Adrenal gland (tissue), 12 donors: ENCODE data around the gene PKN1. TPM values are rescaled to one million over a fixed set of nuclear protein-coding genes. Genes with fewer than 3 reads are reported as not detected.

ENCODE experiments used
- DNase-seq, 7 donors: peaks; one replicate each; pipeline ENCODE4 v3.0.0-alpha.2; 2019 to 2020
- H3K27ac ChIP-seq, 5 donors: fragments of 200-600 bp; sonication (generic) in 4 of 5; 1 replicate in 3 of 5; 2 replicates in 2 of 5; pipeline versions ENCODE4 v1.5.1 to v1.8.0; 2016 to 2020; ENCODE audit warnings: mild to moderate bottlenecking in 1 of 5
- H3K27me3 ChIP-seq: fragments of 200-600 bp; 2 replicates; pipeline ENCODE4 v1.8.0; 2021
- H3K36me3 ChIP-seq, 2 donors: fragments of 200-600 bp; replicated peaks in 1 of 2; 1 replicate in 1 of 2; 2 replicates in 1 of 2; pipeline versions ENCODE4 v1.5.1 to v1.8.0; 2018 to 2022
- H3K4me1 ChIP-seq, 2 donors: fragments of 200-600 bp; replicated peaks in 1 of 2; 1 replicate in 1 of 2; 2 replicates in 1 of 2; pipeline versions ENCODE4 v1.5.1 to v1.8.0; 2018 to 2021
- H3K4me3 ChIP-seq, 4 donors: fragments of 200-600 bp; sonication (generic) in 3 of 4; one replicate each; pipeline ENCODE4 v1.5.1; 2016 to 2018
- H3K9me3 ChIP-seq, 3 donors: fragments of 200-600 bp; sonication (generic) in 1 of 3; replicated peaks in 1 of 3; 1 replicate in 2 of 3; 2 replicates in 1 of 3; pipeline versions ENCODE4 v1.5.1 to v1.8.0; 2016 to 2021
- POLR2A ChIP-seq, 2 donors: fragments of 450-650 bp; IDR thresholded peaks; one replicate each; pipeline ENCODE4 v1.6.1; 2017; ENCODE audit warnings: antibody characterized with exemption in 2 of 2, mild to moderate bottlenecking in 2 of 2, moderate library complexity in 1 of 2
- WGBS, 4 donors: extraction: QIAGEN DNeasy Blood & Tissue Kit in 2 of 4; methylation state at CpG; one replicate each; pipeline versions ENCODE4 v1.1.5 to v1.1.7; 2013 to 2017; 5-methylcytosine and 5-hydroxymethylcytosine counted together
- intact Hi-C, 2 donors: fragments of 100-400 bp; cut with DNase I; formaldehyde crosslinking; loops; one replicate each; pipeline versions ENCODE4 v1.14.1 to v1.15.0; 2022 to 2023
- polyA plus RNA-seq, 3 donors: library from polyadenylated mRNA; stranded (reverse); fragments of 200-250 nt in 2 of 3; fragments of 350-450 nt in 1 of 3; fragmentation: Illumina TruSeq in 1 of 3; extraction: RNeasy Lipid Tissue Mini Kit (QIAGEN cat#74804) in 1 of 3; gene quantifications; one replicate each; pipeline ENCODE4 v1.2.3, GENCODE V29; 2013 to 2014
- total RNA-seq, 9 donors: library from RNA; depleted of rRNA in 4 of 9; stranded (reverse); fragments of >200 nt in 4 of 9; fragments of 120-200 nt in 1 of 9; fragmentation: NEBNext Ultra II Directional in 1 of 9; extraction: Animal tissue kit (Norgen Biotek cat#: 25700) in 1 of 9; gene quantifications; one replicate each; pipeline versions ENCODE4 v1.1.0 to v1.2.4, GENCODE V29; 2013 to 2023
- TF ChIP-seq, protein P1 (sequence below), 6 experiments: fragments of 450-650 bp in 4 of 6; fragments of 200-600 bp in 2 of 6; sonication (generic) in 1 of 6; IDR thresholded peaks; 1 replicate in 5 of 6; 2 replicates in 1 of 6; pipeline versions ENCODE4 v1.5.1 to v1.8.0; 2016 to 2021; ENCODE audit warnings: antibody characterized with exemption in 6 of 6, mild to moderate bottlenecking in 2 of 6, moderate library complexity in 1 of 6
- donor health status: healthy with polysubstance abuse.
- donor health status: Bipolar disorder and iron deficiency.
- donor health status: DM: yes; HTN: yes; CAD: no.
- donor health status: DM: no; HTN: no; CAD: no.
- donor health status: DM: no; HTN: no; CAD: no.
- donor health status: DM: yes; HTN: yes; CAD: no.

The PKN1 gene
- total and polyA plus RNA-seq, 12 donors, result 27.5 to 209 (median 120) TPM

DNA sequence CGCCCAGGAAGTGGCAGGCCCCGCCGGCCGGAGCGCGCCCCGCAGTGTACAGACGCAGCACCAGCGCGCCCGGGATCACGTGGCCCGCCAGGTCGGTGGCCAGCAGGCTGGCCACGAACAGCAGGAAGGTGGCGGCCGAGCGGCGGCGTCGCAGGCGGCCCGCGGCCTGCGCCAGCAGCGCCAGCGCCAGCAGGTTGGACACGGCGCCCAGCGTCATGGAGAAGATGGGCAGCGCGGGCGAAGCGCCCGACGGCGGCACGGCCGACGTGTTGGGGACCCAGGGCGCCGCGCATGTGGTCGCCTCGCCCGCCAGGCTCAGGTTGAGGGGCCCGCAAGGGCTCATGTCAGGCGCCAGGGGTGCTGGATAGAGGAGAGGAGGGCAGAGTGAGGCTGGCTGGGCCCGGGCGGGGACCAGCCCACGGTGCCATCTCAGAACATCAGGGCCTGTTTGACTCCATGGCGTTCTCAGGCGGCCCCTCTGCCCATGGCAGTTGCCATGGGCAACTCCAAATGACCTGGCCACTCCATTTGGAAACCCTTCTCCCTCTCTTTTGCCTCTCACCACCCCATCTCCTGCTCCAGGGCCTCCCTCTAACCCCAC lies 41.0 kb downstream of the PKN1 start:
- 30 to 43% (median 35%) methylated on average over 17 to 53 of the region's 53 CpGs for WGBS, 4 donors
- Histone ChIP-seq H3K9me3 (no peaks in the 10 kb centered on the region), H3K27me3 (no peaks in the 10 kb centered on the region), H3K4me1 (peaks cover 0 to 20% of the 10 kb centered on the region in 2 donors), H3K4me3 (no peak overlapping the region), H3K36me3 (peaks cover 0 to 37% of the 10 kb centered on the region in 2 donors), H3K27ac (no peak overlapping the region)
- intact Hi-C loops, result loop anchor here in 1 of 2 donors (5.0 kb wide), 1 partner anchor 42 kb away; the partner anchor contains the start of gene PKN1
- peak in 4 of 7 donors; percentile 39 to 63 (median 52) for DNase-seq
- no peak for TF ChIP-seq POLR2A (IDR thresholded peaks at IDR 0.05)
- TF ChIP-seq, protein P1, sequence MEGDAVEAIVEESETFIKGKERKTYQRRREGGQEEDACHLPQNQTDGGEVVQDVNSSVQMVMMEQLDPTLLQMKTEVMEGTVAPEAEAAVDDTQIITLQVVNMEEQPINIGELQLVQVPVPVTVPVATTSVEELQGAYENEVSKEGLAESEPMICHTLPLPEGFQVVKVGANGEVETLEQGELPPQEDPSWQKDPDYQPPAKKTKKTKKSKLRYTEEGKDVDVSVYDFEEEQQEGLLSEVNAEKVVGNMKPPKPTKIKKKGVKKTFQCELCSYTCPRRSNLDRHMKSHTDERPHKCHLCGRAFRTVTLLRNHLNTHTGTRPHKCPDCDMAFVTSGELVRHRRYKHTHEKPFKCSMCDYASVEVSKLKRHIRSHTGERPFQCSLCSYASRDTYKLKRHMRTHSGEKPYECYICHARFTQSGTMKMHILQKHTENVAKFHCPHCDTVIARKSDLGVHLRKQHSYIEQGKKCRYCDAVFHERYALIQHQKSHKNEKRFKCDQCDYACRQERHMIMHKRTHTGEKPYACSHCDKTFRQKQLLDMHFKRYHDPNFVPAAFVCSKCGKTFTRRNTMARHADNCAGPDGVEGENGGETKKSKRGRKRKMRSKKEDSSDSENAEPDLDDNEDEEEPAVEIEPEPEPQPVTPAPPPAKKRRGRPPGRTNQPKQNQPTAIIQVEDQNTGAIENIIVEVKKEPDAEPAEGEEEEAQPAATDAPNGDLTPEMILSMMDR (IDR thresholded peaks at IDR 0.05), result no peak

DNA sequence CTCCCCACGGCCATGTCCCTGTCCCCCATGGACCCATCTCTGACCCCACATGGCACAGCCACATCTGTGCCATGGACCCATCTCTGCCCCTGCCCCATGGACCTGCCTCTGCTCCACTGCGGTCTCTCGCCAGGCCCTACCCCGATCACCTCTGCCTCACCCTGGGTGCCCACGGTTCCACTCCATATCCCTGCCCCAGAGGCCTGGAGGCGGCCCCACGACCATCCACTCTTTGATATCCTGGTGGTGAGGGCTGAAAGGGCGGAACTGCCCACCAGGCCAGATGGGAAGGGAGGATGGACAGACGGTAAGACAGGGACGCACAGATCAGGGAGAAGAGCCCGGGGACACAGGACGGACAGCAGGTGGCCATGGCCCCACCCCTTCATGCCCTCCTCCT lies 41.7 kb downstream of the PKN1 start:
- no peak for DNase-seq
- Histone ChIP-seq H3K36me3 (peaks cover 0 to 33% of the 10 kb centered on the region in 2 donors), H3K9me3 (no peaks in the 10 kb centered on the region), H3K4me3 (no peak overlapping the region), H3K27me3 (no peaks in the 10 kb centered on the region), H3K4me1 (peaks cover 0 to 20% of the 10 kb centered on the region in 2 donors), H3K27ac (peak overlapping the region in 1 of 5 donors; percentile 78)
- TF ChIP-seq, protein P1 (IDR thresholded peaks at IDR 0.05), result no peak
- TF ChIP-seq POLR2A (IDR thresholded peaks at IDR 0.05), result no peak
- WGBS, 4 donors, result 48 to 66% (median 51%) methylated on average over 7 to 12 of the region's 12 CpGs
- intact Hi-C loops, result loop anchor here in 1 of 2 donors (5.0 kb wide), 1 partner anchor 43 kb away; the partner anchor contains the start of gene PKN1

DNA sequence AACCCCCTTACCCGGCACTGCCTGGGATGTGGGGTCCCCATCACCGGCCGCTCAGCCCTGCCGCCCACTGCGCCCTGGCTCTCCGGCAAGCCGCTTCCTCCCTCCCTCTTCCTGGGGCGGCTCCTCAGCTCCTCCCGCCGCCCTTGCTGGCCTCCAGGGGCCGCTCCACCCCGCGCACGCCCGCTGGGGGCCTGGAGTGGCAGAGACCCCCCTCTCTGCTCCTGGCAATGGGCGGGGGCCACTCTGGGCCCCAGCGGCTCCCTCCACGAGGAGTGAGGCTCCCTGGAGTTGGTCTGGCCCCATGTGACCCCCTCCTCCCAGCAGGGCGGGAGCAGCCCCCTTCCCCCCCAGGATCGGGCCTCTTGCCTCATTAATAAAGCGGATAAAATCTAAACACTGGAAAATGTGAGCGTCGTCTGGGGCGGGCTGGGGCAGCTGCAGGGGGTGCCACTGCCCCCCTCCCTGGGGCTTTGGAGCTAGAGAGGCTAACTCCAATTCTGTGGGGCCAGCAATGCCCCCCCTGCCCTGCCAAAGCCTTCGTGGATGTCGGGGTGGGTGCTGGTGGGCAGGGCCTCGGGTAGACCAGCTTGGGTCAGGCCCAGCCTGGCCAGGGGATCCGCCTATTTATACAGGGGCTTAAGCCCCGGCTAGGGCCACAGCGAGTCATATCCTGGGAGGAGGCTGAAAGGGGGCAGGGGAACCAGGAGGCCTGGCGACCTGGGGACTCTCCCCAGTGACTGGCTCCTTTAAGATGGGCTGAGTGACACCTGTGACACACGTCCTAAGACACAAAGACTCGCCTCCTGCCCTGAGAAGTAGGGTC lies 42.4 kb downstream of the PKN1 start, which contains the start of gene PTGER1:
TSS of gene PTGER1 (minus strand) at position 104 of the 823 bp plus-strand sequence. CDS start 1,034 bp downstream, outside the sequence.
- DNase-seq, result no peak
- Histone ChIP-seq H3K4me1 (peaks cover 0 to 24% of the 10 kb centered on the region in 2 donors), H3K27me3 (no peaks in the 10 kb centered on the region), H3K9me3 (no peaks in the 10 kb centered on the region), H3K4me3 (no peak within 1 kb of the TSS), H3K36me3 (peaks cover 0 to 33% of the 10 kb centered on the region in 2 donors), H3K27ac (peak within 1 kb of the TSS in 2 of 5 donors; percentile 17 to 78)
- no peak for TF ChIP-seq POLR2A (IDR thresholded peaks at IDR 0.05)
- TF ChIP-seq, protein P1 (IDR thresholded peaks at IDR 0.05), result peak in 2 of 6 experiments; percentile 17
- 8 to 27% (median 16%) methylated on average over 8 to 33 of the region's 33 CpGs for WGBS, 4 donors
- intact Hi-C loops, result no loop called here

DNA sequence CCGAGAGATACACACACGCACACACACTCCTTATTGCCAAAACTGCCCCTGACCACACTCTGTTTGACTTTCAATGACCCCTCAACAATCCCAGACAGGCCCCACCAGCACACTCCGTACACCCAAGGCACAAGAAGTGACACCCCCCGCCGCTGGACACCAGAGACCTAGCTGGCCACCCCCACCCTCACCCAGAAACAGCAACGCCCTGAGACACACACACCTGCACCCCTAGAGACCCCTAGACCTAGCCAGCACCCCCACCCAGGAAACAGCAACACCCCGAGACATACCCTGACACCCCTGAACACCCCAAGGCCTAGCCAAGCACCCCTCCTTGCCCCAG lies 43.2 kb downstream of the PKN1 start:
- Histone ChIP-seq H3K27ac (peak overlapping the region in 1 of 5 donors; percentile 78), H3K4me1 (peaks cover 0 to 25% of the 10 kb centered on the region in 2 donors), H3K27me3 (no peaks in the 10 kb centered on the region), H3K9me3 (no peaks in the 10 kb centered on the region), H3K4me3 (no peak overlapping the region), H3K36me3 (peaks cover 0 to 25% of the 10 kb centered on the region in 2 donors)
- intact Hi-C loops, result no loop called here
- 70 to 93% (median 86%) methylated on average over 6 to 7 of the region's 7 CpGs for WGBS, 4 donors
- TF ChIP-seq, protein P1 (IDR thresholded peaks at IDR 0.05), result no peak
- TF ChIP-seq POLR2A (IDR thresholded peaks at IDR 0.05), result no peak
- no peak for DNase-seq
